ENCODE data around the gene ATP7B.
A peak's percentile ranks its signal among the peaks of the same experiment; 100 is the strongest.

The ATP7B gene

DNA sequence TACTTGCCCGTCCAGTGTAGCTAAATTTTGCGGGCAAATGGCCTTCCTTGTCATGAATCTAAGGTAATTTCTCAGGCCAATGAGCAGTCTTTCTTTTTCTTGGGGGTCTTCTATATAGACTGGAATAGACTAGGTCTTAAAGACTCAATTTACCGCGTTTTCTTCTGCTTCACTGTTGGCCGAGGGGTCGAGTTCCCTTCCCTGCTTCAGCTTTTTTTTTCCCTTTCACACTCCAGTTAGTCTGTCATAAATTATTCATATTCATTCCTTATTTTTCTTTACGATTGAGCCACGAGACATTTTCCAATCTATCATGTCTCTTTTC lies 1.2 kb upstream of the ATP7B start:
- TF ChIP-seq RAD21 (IDR thresholded peaks at IDR 0.05; ENCODE audit: low read depth) (no peak), TCF12 (IDR thresholded peaks at IDR 0.05; ENCODE audit: low read depth) (no peak), NFIC (IDR thresholded peaks at IDR 0.05) (no peak), ZBTB7A (IDR thresholded peaks at IDR 0.05; ENCODE audit: low read depth) (no peak), CEBPB (IDR thresholded peaks at IDR 0.05) (no peak), TAF1 (IDR thresholded peaks at IDR 0.05; ENCODE audit: low read depth) (no peak; the same call in 1 of the 2 replicates), EP300 (IDR thresholded peaks at IDR 0.05; ENCODE audit: borderline replicate concordance) (no peak), FOXM1 (IDR thresholded peaks at IDR 0.05; ENCODE audit: borderline replicate concordance, low read depth) (no peak), TEAD4 (IDR thresholded peaks at IDR 0.05) (no peak), EGR1 (IDR thresholded peaks at IDR 0.05) (no peak)
- TF ChIP-seq, protein P1, sequence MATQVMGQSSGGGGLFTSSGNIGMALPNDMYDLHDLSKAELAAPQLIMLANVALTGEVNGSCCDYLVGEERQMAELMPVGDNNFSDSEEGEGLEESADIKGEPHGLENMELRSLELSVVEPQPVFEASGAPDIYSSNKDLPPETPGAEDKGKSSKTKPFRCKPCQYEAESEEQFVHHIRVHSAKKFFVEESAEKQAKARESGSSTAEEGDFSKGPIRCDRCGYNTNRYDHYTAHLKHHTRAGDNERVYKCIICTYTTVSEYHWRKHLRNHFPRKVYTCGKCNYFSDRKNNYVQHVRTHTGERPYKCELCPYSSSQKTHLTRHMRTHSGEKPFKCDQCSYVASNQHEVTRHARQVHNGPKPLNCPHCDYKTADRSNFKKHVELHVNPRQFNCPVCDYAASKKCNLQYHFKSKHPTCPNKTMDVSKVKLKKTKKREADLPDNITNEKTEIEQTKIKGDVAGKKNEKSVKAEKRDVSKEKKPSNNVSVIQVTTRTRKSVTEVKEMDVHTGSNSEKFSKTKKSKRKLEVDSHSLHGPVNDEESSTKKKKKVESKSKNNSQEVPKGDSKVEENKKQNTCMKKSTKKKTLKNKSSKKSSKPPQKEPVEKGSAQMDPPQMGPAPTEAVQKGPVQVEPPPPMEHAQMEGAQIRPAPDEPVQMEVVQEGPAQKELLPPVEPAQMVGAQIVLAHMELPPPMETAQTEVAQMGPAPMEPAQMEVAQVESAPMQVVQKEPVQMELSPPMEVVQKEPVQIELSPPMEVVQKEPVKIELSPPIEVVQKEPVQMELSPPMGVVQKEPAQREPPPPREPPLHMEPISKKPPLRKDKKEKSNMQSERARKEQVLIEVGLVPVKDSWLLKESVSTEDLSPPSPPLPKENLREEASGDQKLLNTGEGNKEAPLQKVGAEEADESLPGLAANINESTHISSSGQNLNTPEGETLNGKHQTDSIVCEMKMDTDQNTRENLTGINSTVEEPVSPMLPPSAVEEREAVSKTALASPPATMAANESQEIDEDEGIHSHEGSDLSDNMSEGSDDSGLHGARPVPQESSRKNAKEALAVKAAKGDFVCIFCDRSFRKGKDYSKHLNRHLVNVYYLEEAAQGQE (IDR thresholded peaks at IDR 0.05; ENCODE audit: low read depth), result no peak
- TF ChIP-seq, protein P2, sequence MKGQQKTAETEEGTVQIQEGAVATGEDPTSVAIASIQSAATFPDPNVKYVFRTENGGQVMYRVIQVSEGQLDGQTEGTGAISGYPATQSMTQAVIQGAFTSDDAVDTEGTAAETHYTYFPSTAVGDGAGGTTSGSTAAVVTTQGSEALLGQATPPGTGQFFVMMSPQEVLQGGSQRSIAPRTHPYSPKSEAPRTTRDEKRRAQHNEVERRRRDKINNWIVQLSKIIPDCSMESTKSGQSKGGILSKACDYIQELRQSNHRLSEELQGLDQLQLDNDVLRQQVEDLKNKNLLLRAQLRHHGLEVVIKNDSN (IDR thresholded peaks at IDR 0.05), result no peak
- TF ChIP-seq, protein P3, sequence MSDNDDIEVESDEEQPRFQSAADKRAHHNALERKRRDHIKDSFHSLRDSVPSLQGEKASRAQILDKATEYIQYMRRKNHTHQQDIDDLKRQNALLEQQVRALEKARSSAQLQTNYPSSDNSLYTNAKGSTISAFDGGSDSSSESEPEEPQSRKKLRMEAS (IDR thresholded peaks at IDR 0.05), result no peak

DNA sequence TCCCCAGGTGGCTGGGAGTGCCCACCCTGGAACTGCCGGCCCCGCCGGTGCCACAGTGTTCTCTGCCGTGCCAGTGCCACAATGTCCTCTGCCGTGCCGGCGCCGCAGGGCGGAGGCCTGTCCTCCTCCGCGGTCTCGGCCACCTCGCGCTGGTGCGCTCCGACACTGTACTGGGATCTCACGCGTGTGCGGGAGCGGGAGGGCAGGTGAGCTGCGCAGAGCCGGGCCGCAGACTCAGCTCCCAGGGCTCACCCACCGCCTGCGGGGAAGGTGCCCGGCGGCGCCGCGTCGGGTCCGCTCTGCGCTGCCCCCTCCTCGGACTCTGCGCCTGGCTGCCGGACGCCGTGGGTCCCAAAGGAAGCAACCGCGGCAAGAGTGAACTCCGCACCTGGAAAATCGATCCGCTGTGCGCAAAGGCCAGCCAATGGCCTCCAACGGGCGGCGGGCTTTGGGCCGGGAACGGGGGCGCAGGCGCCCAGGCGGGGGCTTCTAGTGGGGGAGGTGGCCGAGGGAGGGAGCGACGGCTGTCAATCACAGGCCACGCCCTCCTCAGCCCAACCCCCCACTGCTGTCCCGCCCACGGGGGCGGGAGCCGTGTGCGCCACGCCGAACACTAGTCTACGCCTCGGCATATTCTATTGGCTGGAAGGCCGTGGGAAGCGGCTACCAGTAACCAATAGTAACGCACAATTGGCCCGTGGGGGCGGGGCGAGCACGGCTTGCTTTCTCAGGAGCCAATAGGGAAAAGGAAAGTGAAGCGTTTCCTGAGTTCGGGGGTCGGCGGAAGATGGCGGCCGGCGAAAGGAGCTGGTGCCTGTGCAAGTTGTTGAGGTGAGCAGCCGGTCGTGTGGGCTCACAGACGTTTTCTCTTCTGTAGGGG lies 622 bp upstream of the ATP7B start, which contains the start of gene ALG11:
ALG11 (plus strand) TSS at position 767 of the 880 bp plus-strand sequence; CDS start at position 788, 21 bp downstream.
- TF ChIP-seq NFIC (IDR thresholded peaks at IDR 0.05), result no peak
- TF ChIP-seq YY1 (IDR thresholded peaks at IDR 0.05; ENCODE audit: low read depth), result peak; percentile 95
- TF ChIP-seq, protein P3 (IDR thresholded peaks at IDR 0.05), result peak; percentile 51
- TF ChIP-seq TEAD4 (IDR thresholded peaks at IDR 0.05), result no peak
- TF ChIP-seq TAF1 (IDR thresholded peaks at IDR 0.05; ENCODE audit: low read depth), result peak; percentile 89
- TF ChIP-seq, protein P2 (IDR thresholded peaks at IDR 0.05), result no peak
- TF ChIP-seq CREB1 (IDR thresholded peaks at IDR 0.05; ENCODE audit: low read depth), result peak; percentile 57; the same call in 1 of the 2 replicates
- 0 out of 2 replicates have a peak, but pooled peaks have one; percentile 17 for TF ChIP-seq TCF12 (IDR thresholded peaks at IDR 0.05; ENCODE audit: low read depth)
- no peak for TF ChIP-seq RAD21 (IDR thresholded peaks at IDR 0.05; ENCODE audit: low read depth)
- peak; percentile 82 for TF ChIP-seq EGR1 (IDR thresholded peaks at IDR 0.05)
- no peak for TF ChIP-seq CEBPB (IDR thresholded peaks at IDR 0.05)
- no peak for TF ChIP-seq EP300 (IDR thresholded peaks at IDR 0.05; ENCODE audit: borderline replicate concordance)
- TF ChIP-seq, protein P1 (IDR thresholded peaks at IDR 0.05; ENCODE audit: low read depth), result no peak
- TF ChIP-seq FOXM1 (IDR thresholded peaks at IDR 0.05; ENCODE audit: borderline replicate concordance, low read depth), result no peak
- peak; percentile 98 for TF ChIP-seq ZBTB7A (IDR thresholded peaks at IDR 0.05; ENCODE audit: low read depth)

DNA sequence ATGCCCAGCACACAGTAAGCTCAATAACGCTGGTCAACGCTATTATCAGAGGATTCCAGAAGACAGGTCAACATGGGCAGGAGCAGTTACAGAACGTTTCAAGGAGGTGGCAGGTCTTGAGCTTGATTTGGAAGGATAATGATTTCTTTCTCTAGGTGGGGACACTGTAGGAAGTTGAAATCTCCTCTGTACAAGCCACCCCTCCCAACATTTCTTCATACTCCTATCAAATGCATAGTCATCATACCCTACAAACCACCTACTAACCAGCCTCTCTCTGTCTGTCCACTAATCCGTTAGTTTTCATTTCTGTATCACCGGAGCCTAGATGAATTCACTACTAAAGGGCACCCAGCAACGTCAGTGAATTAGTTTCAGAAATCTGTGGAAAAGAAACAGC lies 1.3 kb downstream of the ATP7B start:
- TF ChIP-seq TAF1 (IDR thresholded peaks at IDR 0.05; ENCODE audit: low read depth), result no peak
- no peak for TF ChIP-seq FOXM1 (IDR thresholded peaks at IDR 0.05; ENCODE audit: borderline replicate concordance, low read depth)
- TF ChIP-seq, protein P3 (IDR thresholded peaks at IDR 0.05), result no peak
- TF ChIP-seq, protein P1 (IDR thresholded peaks at IDR 0.05; ENCODE audit: low read depth), result no peak
- TF ChIP-seq TEAD4 (IDR thresholded peaks at IDR 0.05), result no peak
- no peak for TF ChIP-seq CREB1 (IDR thresholded peaks at IDR 0.05; ENCODE audit: low read depth)
- TF ChIP-seq, protein P2 (IDR thresholded peaks at IDR 0.05), result no peak
- no peak for TF ChIP-seq NFIC (IDR thresholded peaks at IDR 0.05)
- no peak for TF ChIP-seq ZBTB7A (IDR thresholded peaks at IDR 0.05; ENCODE audit: low read depth)
- no peak for TF ChIP-seq EGR1 (IDR thresholded peaks at IDR 0.05)
- no peak for TF ChIP-seq YY1 (IDR thresholded peaks at IDR 0.05; ENCODE audit: low read depth)
- TF ChIP-seq RAD21 (IDR thresholded peaks at IDR 0.05; ENCODE audit: low read depth), result no peak
- no peak for TF ChIP-seq EP300 (IDR thresholded peaks at IDR 0.05; ENCODE audit: borderline replicate concordance)
- TF ChIP-seq CEBPB (IDR thresholded peaks at IDR 0.05), result no peak
- no peak for TF ChIP-seq TCF12 (IDR thresholded peaks at IDR 0.05; ENCODE audit: low read depth)
